Amygdala (tissue), 56 donors: ENCODE data around the gene TMEM60.
"Not testable (repeated sequence)": the region's sequence is repeated elsewhere in the genome, so short reads cannot be mapped to it uniquely, and the experiment has no call there.

Source experiments
- DNase-seq, 56 donors: peaks; one replicate each; lab custom pipeline; 2025; lab: John Stamatoyannopoulos, UW

The TMEM60 gene, protein sequence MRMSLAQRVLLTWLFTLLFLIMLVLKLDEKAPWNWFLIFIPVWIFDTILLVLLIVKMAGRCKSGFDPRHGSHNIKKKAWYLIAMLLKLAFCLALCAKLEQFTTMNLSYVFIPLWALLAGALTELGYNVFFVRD

DNA sequence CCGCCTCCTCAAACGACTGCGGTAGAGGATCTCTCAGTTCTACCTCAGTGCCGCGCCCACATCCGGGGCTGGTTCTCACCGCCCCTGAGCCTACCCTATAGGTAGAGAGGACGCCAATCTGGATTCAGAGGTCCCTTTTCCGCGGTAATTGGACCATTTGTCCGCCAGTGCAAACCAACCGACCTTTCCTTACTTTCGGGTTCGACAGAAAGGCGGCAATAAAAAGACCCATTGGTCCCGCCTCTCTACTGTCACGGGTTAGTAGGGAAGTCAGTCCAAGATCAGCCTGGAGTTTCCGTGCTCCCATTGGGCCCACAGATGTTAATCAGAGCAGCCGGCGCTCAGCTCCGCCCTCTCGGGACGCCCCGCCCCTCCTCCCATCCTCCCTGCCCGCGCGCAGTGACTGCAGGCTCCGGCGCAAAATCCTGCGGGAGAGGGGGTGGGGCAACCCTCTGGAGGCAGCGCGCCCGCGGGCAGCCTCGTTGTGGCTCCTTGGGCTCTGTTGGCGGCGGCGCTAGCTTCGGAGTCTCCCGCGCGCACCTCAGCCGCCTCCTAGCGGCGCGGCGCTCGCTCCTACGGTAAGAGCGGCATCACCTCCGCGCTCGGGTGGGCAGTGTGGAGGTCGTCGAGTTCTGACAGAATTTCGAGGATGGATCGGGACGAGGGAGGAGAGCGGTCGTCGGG is at the start of gene TMEM60, which contains the start of gene PHTF2:
Gene TMEM60 (minus strand): TSS at position 41 of the 684 bp plus-strand sequence. CDS start 4,061 bp downstream, outside the sequence.
Gene PHTF2 (plus strand): TSS at position 380 of the 684 bp plus-strand sequence.
- peak; percentile 87 to 100 (median 99) for DNase-seq

DNA sequence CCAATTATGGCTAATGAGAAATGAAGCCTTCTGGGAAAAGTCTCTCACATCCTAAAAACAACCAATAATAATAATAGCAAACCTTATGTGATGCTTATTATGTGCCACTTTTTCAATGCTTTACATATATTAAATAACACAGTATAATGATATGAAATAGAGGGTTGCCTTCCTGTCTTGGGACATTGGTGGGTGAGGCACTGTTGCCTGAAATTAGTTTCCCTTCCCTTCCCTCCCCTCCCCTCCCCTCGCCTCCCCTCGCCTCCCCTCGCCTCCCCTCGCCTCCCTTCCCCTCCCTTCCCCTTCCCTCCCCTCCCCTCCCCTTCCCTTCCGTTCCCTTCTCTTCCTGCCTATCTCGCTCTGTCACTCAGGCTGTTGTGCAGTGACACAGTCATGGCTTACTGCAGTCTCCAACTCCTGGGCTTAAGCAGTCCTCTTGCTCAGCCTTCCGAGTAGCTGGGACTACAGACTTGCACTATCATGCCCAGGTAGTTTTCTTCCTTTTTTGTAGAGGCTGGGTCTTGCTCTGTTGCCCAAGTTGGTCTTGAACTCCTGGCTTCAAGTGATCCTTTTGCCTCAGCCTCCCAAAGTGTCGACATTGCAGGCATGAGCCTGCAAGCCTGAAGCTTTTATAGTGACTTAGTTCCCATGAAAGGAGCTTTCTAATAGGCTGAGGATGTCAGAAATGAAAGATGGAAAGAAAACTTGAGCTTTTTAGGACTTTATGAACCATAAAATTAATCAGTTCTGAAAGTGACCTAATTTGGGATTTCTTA is 48.3 kb upstream of the TMEM60 start:
- no peak for DNase-seq

DNA sequence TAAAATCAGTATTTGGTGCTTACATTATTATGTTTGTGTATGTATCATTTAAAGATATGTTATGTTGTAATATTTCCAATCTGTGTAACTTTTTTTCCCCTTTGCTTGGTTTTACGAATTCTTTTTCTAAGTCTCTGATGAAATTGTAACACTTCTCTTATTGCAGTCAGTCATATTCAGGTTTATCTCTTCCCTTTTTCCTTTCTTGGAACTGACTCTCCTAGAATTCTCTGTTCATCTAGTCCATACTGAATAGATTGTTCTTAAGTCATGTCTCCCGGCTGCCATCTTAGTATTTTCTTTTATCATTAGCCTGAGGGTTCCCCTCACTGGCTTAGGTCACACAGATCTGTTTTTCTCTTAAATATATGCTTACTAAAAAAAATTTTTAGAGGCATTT is 45.0 kb upstream of the TMEM60 start:
- no peak for DNase-seq

DNA sequence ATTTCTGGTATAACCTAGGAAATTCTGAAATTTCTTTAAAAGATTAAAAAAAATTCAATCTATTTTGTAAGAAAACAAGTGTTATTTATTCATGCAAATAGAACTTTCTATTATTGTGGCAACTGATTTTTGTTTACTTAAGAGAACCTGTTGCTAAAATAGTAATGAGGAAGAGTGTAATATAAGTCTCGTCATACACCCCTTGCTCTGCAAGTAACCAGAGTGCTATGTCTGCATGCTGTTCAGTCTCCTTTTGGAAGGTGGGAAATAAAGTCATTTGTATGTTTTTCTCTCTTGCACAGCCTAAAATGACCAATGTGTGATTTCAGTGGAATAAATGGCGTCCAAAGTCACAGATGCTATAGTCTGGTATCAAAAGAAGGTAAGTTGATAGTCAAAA is 41.7 kb upstream of the TMEM60 start:
- no peak for DNase-seq

DNA sequence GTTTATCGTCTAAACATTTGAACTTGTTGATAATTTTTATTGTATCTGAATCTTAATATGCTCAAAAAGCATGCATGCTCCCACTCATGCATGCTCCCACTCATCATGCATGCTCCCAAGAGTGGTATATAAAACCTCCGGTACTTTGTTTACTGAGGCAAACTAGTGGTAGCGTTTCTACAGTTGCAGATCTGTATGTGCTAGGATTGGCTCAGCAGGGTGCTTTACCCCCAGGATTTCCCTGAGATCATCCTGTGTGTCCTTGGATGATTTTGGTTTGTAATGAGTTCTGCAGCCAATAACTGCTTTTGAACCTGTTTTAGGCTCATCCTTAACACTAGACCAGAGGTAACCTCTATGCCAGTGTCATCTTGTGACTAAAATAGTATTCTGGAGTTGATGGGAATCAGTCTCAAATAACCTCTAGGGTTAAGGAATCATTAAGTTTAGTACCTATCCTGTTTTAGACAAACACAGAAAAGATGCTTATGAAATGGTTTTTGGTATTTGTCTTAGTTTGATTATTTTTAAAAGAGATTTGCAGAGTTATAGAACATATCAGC is 40.8 kb upstream of the TMEM60 start:
- no peak for DNase-seq

DNA sequence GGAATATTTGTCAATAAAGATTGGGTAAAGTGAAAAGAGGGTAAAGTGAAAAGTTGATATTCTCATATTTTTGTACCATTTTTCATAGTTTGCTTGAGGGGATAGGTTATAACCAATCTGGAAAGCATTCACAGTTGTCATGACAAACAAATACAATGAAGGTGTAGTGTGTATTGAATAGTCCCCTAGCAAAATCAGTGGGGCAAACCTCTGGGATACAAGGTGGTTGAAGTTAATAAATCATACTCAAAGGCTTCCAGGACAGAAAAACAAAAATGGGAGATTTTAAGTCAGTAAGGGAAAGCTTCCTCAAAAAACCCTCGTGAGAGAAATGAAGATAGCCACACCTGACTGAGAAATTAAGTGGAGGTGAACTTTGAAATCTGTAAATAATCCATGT is 39.7 kb upstream of the TMEM60 start:
- no peak for DNase-seq

DNA sequence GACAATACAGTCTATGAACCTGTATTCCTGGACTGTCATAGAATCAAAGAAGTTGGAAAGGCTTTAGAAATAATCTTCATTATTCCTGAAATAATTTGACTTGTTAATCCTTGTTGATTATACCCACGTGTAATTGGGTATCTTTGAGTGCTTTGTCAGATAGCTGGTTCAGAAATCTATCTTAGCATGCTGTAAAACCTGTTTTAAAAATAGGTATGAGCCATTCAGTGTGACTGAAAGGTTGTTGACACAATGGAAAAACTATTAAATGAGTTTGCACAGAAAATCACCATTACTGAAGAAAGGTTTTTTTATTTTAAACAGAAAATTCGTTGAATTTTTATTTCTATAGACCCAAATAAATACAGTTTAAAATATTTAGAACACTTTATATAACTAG is 39.0 kb upstream of the TMEM60 start:
- DNase-seq = no peak

DNA sequence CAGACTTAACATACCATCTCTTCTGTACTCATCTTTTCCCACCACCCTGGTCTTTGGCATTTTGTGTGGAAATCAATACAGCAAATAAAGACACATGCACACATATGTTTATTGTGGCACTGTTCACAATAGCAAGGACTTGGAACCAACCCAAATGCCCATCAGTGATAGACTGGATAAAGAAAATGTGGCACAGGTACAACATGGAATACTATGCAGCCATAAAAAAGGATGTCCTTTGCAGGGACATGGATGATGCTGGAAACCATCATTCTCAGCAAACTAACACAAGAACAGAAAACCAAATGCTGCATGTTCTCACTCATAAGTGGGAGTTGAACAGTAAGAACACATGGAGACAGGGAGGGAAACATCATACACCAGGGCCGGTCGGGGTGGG is 38.2 kb upstream of the TMEM60 start:
- not testable (repeated sequence) for DNase-seq

DNA sequence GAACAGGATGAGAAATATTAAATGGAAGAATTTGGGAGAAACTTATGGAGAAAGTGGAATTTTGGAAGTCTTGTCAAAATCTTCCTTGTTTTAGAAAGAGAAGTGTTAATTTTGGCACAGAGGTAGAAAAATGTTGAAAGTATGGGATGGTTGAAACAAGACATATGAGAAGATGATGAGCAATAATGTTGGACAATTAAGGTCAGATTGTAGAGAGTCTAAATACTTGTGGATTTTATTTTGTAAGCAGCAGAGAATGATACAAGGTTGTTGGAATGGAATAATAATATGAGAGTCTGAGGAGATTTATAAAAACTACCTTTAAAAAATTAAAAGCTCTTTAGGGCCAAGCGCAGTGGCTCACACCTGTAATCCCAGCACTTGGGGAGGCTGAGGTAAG is 34.9 kb upstream of the TMEM60 start:
- DNase-seq = no peak

DNA sequence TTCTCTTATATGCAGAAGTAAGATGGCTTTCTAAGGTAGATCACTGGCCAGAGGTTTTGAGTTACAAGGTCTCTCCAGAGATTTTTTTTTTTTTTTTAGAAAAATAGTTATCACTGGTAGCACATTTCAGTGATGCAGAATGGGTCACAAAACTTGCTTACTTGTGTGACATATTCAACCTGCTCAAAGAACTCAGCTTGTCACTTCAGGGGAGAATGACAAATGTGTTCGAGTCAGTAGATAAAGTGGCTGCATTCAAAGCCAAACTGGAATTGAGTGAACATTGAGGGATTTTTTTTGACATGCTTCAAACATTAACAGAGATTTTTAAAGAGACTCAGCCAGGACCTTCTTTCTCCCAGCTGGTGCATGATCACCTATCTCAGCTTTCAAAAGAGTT is 33.7 kb upstream of the TMEM60 start:
- DNase-seq = no peak

DNA sequence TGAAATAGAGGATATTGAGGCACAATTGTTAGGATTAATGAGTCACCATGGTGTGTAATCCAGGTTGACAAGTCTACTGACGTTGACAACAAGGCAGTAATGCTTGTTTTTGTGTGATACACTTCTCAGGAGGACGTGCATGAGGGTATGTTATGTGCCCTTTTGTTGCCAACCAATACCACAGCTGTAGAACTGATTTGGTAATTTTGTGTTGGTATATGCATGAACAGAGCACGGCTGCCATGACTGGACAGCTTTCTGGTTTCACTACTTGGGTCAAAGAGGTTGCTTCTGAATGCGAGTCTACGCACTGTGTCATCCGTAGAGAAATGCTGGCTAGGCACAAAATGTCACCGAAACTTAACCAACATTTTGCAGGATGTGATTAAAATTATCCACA is 33.2 kb upstream of the TMEM60 start:
- DNase-seq = no peak

DNA sequence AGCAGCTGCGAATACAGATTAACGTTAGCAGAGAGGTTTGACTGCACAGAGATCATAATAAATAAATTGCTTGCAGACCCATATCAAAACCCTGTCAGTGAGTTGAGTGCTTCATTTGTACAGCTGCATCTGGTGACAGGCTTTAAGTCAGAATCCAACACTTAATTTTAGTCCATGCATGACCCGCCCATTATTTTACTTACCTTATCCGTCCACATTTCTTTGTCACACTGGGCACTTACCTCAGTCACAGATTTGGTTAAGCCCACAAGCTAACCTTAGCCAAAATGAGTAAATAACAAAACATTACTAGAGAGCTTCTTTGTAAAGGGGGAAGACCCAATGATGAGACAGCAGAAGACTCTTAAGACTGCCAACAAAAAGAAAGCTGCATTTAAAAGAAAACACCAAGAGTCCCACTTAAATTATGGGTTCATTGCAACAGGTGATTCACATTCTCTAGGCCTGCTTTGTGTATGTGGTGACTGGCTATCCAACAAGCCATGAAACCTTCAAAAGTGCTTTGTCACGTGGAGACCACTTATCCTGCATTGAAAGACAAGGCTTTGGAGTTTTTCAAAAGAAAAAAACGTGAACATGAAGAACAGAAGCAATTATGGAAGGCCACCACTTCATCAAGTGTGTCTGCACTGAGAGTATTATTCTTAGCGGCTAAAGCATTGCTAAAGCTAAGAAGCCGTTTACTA is 32.6 kb upstream of the TMEM60 start:
- no peak for DNase-seq

DNA sequence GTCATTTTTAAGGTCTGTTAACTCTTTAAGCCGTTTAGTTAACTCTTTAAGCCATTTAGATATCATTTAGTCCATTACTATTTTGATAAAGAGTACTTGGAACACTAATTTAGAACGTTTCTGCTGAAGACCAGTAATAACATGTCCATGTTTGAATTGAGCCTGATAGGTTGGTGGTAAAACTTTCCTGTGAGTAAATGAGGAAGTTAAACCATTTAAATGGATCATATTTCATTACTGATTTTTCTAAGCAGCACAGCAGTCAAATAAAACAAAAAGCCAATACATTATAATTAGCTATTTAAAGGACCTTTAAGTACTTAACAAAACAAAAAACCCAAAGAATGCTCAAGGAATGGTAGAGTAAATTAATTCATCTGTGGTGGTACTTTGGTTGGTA is 29.8 kb upstream of the TMEM60 start:
- no peak for DNase-seq

DNA sequence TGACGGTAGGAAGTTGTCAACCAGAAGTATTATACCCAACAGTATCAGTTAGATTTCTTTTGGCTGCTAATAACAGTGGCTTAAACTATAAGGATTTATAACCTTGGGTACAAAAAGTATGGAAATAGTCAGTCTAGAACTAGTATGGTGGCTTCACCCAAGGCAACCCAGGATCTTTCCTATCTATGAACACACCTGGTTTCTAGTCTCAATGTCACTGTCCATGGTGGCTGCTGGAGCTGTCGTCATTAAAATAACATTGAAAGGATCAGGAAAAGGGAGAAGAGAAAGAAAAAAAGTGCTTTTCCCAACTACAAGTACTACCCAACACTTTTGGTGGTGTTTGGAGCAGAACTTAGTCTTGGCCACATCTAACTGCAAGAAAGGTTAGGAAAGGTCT is 28.1 kb upstream of the TMEM60 start:
- no peak for DNase-seq

DNA sequence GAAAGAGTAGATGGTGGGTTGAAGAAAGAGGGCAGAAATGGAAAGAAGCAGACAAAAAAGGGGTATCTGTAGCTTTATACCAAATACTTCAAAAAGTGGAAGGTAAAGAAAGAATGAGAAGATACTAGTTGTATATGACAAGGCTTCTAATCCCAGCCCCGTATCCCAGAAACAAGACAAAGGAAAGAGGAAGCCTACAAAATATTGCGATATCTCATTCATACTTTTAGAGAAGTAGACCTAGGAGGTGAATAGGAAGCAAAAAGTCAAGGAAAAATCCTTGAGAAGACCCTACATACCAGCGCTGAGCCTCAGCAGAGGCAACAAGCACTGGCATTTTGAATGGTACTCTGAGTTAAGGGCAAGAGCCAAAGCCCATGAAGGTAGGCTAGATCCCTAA is 26.9 kb upstream of the TMEM60 start:
- DNase-seq = no peak

DNA sequence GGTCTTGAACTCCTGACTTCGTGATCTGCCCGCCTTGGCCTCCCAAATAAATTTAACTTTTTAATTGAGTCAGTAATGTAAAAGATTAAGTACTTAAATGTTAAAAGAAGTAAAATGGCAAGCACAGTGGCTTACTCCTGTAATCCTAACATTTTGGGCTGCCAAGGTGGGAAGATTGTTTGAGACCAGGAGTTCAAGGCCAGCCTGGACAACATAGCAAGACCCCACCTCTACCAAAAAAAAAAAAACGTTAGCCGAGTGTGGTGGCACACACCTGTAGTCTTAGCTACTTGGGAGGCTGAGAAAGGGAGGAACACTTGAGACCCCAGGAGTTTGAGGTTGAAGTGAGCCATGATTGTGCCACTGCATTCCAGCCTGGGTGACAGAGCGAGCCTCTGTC is 26.4 kb upstream of the TMEM60 start:
- DNase-seq = no peak

DNA sequence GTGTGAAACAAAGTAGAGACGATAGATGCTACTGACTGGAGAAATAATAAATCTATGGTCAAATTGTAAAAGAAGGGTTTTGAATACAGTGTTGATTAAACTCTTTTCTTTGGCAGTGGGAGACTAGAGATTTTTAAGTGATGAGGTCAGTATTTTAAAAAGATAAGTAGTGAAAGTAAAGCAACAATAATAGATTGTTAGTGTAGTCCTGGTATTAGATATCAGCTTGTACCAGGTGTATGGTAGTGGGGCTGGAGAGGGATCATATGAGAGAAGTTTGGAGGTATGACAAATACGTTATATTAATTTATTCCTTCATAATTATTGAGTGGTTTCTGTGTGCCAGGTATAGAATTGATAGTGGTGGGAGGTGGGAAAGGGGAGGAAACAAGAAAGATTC is 25.6 kb upstream of the TMEM60 start:
- DNase-seq = no peak

DNA sequence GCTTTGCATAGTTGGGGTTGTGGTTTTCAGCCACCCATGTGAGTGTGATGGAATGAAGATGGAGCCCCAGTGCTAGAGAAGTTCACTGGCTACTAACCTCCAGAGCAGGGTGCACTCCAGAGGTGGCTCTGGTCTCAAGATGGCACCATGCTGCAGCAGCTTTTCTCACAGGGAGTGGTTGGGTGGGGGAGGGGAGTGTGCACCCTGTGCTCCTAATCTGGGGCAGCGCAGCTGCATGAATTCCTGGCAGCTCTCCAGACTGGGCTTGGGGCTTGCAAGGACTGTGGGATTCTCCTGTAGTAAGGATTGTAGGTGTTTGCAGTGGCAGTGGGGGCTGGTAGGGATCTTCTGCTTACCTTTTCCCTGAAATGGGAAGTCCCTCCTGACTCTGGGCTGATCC is 24.0 kb upstream of the TMEM60 start:
- no peak for DNase-seq

DNA sequence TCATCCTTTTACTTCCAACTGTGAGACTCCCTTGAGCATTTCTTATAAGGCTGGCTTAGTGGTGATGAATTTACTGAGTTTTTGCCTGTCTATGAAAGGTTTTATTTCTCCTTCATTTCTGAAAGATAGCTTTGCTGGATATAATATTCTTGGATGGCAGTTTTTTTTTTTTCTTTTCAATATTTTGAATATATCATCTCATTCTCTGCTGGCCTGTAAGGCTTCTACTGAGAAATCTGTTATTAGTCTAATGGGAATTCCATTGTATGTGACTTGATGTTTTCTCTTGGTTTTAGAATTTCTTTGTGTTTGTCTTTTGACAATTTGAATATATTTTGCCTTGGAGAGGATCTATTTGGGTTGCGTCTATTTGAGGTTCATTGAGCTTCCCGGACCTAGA is 22.7 kb upstream of the TMEM60 start:
- DNase-seq = no peak

DNA sequence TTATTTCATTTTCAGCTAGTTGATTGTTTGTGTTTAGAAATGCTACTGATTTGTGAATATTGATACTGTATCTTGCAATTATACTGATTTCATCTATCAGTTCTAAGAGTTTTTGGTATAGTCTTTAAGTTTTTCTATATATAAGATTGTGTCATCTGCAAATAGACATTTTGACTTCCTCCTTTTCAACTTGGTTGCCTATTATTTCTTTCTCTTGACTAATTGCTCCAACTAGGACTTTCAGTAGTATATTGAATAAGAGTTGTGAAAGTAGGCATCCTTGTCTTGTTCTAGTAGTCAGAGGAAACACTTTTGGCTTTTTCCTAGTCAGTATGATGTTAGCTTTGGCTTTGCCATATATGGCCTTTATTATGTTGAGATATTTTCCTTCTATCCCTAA is 20.8 kb upstream of the TMEM60 start:
- DNase-seq = no peak

DNA sequence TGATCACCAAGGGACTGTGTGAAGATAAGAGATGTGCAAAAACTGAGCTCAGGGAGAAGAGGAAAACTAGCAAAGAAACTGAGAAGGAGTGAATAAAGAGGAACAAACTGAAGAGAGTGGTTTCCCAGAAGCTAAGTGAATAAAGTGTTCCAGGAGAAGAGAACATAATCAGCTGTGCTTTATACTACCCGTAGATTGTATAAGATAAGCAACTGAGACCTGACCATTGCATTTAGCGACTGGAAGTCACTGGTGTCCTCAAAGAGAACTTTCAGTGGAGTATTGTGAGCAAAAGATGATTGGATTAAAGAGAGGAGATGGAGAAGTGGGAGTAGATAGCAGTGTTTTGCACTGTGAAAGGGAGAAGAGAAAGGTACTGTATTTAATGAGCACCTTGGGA is 14.9 kb upstream of the TMEM60 start:
- DNase-seq = no peak
